ENCODE measurements around the gene CFAP97D2.
"Not testable (repeated sequence)": the region's sequence is repeated elsewhere in the genome, so short reads cannot be mapped to it uniquely, and the experiment has no call there.

The CFAP97D2 gene

DNA sequence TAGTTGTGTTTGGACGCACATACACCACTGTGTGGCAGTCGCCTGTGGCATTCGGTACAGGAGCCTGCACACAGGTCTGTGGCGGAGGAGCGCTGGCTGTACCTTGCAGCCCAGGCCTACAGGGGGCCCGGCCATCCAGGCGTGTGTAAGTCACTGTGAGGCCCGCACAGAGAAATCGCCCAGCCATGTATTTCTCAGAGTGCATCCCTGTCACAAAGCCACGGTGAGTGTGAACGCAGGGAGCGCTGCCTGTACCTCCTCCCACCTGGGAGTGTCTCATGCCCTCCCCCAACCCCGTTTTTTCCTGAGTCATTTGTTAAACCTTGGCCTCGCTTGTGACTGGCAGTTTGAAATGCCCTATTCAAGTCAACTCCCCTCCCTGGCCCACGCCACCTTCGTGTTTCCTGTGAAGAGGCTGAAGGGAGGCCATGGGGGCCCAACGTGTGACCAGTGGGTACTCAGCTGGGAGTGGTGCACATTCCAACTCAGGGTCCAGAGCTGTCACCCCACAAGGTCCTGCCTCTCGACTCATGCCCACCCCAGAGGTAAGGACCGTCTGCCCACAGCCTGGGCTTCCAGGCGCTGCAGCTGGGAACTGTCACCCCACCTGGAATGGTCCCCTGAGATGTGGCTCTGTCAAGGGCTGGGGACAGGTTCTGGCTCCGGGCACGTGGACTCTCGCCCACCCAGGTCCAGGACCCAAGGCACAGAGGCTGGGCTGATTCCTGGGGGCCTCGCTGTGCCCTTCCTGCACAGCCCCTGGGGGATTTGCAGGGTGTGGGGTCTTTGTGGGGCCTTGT lies 35.1 kb upstream of the CFAP97D2 start:
- DNase-seq = no peak

- no peak for DNase-seq
Observed at GRCh38 chr13:114144606-114145244, 34.3 kb upstream of the CFAP97D2 start.

DNA sequence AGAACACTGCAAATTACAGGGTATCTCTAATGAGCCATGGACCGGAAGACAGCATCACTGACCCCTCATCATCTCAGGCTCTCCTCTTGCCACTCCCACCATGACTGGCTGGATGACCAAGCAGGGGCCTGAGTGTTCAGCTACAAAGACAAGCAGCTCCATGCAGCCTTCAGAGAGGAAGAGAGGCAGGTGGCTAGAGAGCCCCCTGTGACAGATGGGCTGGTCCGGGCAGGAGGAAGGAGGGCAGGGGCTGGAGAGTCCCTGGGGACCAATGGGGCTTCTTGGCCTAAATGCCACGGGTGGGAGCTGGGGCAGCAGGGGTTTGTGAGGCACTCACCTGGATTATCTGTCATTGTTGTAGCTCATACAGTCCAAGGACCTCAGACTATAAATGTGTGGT lies 33.8 kb upstream of the CFAP97D2 start:
- peak; percentile 68 for DNase-seq

GRCh38 chr13:114145722-114146121 lies 33.3 kb upstream of the CFAP97D2 start:
- no peak for DNase-seq

DNA sequence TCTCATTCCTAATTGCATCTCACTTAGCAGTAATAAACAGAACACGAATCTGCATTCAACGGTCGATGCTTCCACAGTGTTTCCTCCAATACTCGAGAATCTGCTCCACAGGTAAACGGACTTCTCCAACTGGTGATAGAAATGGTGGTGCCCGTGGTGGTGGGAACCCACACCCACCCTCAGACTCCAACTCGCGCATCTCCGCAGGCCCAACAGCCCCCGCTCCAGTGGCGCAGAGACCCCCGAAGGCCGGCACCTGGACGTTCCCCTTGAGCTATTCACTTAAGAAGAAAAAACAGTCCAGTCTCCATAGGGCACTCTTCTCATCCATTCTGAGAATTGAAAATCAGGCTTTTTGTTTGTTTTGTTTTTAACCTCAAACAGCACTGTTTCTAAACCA lies 32.9 kb upstream of the CFAP97D2 start:
- DNase-seq = no peak

DNA sequence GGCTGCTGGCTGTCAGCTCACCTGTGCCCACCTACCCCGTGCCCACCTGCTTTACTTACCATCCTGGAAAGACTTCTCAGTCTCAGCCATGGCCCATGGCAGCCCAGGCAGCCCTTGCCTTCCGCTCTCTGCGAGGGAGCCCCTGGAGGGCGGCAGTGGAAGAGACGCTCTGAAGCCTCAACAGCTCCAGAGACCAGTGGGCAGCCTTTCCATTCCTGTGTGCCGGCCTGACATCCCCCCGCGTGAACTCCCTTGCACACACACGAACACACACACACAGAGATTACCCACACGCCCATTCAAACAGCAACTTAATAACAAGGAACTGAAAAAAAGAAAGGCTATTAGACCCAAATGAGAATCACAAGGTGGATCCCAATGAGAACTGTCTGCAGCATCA lies 32.4 kb upstream of the CFAP97D2 start:
- no peak for DNase-seq

DNA sequence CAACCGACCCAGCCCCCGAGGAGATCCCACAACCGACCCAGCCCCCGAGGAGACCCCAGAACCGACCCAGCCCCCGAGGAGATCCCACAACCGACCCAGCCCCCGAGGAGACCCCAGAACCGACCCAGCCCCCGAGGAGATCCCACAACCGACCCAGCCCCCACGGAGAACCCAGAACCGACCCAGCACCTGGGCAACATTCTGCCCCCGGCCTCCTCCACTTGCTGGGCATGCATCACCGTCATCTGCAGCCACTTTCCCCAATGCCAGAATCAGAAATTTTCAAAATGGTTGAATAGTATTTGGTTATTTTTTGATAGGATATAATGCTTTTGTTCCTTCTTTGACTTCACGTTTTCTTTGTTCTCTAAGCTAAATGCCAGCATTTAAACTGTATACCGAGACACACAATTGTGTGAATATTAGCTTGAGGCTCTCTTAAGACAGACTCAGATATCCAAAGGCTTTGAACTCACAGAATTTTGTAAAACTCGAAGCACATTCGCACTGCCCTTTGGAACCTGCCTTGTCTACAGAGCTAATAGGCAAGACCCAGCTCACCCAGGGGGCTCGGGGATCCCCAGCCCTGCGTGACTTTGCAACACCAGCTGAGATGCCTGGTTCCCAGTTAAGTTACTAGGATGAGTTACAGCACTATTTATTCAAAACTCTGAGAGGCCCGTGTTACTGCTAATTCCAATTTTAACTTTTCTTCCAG lies 31.1 kb upstream of the CFAP97D2 start:
- no peak for DNase-seq

GRCh38 chr13:114148521-114148855 lies 30.6 kb upstream of the CFAP97D2 start:
- no peak for DNase-seq

- DNase-seq = not testable (repeated sequence)
Observed at GRCh38 chr13:114148886-114149285, 30.2 kb upstream of the CFAP97D2 start.

- no peak for DNase-seq
Observed at GRCh38 chr13:114149774-114150740, 29.0 kb upstream of the CFAP97D2 start.

DNA sequence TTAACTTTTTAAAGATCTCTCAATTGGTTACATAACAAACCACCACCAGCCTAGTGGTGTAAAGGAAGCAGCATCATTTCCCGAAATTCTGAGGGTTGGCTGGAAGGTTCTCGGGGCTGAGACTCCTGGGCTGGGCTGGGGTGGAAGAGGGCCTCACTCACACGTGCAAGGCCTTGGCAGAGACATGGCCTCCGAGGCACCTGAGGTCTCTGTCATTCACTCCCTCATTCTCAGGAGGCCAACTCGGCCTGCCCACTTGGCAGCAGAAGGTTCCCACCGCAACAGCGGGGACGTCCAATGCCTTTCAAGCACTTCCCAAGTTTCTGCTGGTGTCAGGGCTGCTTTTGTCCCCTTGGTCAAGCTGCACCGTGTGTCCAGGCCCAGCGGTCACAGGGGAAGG lies 28.0 kb upstream of the CFAP97D2 start:
- DNase-seq = no peak

DNA sequence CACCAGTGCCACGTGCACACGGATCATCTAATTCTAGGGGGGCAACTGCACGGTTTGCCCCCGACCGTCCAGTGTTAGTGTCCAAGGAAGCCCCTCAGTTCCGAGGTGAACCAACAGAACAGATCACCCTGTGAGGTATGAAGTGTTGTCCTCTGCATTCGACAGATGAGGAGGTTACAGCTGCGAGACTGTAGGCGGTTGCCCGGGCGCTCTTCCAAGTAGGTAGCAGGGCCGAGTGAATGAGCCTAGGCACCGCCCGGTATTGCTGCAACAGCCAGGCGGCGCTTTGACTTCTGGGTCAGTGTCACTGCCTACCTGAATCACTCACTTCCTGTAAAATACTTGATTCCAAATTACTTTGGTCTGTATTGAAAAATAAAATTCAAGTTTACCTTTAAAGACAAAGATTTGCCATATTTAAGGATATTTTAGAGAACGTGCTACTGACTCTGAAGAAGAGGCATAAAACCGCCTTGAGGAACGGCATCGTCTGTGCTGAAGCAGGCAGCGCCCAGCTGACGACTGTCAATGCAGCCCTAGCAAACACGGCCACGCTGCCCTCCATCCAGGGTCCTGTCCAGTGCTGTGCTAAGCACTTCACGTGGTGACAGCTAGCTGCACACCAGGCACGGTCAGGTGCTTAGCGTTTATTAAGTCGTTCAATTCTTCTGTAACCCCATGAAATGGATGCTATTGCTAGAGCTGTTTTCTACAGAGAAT lies 27.3 kb upstream of the CFAP97D2 start:
- DNase-seq = no peak

- no peak for DNase-seq
Observed at GRCh38 chr13:114152285-114152645, 26.8 kb upstream of the CFAP97D2 start.

DNA sequence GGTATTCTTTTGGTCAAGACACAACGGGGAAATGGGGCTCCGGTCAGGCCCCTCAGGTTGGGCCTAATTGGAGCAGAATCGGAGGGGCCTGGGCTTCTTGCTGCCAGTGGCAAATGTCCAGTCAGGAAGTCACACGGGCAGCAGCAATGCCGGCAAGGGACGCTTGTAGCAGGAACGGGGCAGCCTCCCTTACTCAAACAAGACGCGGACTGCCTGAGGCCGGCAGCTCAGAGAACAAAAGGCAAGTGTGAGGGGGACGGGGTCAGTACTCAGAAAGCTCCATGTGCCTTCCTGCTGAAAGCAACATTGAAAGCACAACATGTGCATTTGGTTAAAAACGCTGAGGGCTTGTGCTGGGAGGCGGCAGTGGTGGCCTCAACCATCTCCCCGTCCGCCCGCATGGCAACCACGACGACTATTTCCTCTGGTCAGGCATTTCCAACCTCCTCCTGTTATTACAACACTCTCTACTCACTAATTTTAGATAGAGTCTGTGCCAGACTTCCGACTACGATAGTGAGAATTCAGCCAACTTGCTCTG lies 26.2 kb upstream of the CFAP97D2 start:
- DNase-seq = no peak

DNA sequence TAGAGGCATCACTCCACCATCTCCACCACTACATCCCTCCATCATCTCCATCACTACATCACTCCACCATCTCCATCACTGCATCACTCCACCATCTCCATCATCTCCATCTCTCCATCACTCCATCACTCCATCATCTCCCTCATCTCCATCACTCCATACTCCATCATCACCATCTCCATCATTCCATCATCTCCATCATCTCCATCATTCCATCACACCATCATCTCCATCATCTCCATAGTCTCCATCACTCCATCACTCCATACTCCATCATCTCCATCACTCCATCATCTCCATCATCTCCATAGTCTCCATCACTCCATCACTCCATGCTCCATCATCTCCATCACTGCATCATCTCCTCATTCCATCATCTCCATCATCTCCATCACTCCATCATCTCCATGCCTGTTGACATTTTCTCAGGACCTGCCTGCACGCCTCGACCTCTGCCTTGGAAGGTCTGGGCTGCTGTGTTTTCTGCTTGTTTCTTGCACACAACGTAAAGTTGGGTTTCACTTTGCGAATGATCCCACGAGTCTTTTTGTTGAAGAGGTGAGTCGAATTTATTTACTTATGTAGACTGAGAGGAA lies 25.5 kb upstream of the CFAP97D2 start:
- no peak for DNase-seq

DNA sequence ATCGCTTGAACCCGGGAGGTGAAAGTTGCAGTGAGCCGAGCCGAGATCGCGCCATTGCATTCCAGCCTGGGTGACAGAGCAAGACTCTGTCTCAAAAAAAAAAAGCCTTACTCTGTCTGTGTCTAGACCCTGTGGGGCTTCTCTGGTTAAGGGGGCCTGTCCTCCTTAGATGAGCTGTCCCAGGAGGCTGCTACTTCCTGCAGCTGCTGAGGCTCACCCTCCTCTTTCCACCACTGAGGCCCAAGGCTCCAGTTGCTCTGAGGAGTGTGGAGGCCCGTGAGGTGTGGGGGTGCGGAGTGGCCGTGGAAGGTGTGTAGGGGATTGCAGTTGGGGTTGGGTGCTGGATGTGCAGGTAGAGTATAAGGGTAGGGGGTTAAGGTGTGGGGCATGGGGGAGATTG lies 24.6 kb upstream of the CFAP97D2 start:
- DNase-seq = no peak

DNA sequence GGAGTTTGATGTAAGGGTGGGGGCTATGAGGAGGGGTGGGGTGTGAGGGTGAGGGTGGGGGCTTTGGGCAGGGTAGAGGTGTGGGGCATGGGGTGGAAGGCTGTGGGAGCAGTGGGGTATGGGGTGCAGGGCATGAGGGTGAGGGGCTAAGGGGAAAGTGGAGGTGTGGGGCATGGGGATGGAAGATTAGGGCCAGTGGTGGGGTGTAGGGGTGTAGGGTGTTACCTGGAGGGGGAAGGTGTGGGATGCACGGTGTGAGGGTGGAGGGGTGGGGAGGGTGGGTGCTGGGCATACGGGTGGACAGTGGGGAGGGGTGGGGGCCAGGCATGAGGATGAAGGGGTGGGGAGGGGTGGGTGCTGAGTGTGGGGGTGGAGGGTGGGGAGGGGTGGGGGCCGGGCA lies 23.7 kb upstream of the CFAP97D2 start:
- DNase-seq = no peak

DNA sequence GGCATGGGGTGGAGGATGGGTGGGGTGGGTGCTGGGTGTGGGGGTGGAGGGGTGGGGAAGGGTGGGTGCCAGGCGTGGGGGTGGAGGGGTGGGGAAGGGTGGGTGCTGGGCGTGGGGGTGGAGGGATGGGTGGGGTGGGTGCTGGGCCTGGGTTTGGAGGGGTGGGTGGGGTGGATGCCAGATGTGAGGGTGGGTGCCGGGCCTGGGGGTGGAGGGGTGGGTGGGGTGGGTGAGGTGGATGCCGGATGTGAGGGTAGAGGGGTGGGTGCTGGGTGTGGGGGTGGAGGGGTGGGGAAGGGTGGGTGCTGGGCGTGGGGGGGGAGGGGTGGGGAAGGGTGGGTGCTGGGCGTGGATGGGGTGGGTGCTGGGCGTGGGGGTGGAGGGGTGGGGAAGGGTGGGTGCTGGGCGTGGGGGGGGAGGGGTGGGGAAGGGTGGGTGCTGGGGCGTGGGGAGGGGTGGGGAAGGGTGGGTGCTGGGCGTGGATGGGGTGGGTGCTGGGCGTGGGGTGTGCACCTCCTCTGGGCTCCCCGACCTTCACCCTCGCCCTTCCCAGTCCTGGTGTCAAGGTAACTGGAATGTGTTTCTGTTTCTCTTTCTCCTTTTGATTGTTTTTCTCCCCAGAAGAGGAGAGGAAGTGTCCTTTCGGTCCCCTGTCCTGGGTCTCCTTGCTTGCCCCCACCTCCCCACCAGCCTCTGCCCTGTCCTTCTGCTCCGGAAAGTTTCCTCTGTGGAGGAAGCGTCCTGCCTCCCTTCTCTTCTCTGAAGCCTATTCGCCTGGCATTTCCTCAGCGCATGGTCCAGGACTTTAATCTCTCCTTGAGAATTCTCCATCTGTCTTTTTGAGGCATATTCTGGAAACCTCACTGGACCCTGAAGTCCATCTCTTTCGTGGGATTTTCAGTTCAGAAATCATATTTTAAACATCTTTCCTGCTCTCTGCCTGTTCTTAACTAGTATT lies 22.9 kb upstream of the CFAP97D2 start:
- peak; percentile 38 for DNase-seq

- DNase-seq = no peak
Observed at GRCh38 chr13:114157869-114158495, 21.1 kb upstream of the CFAP97D2 start.
